Measurements from ENCODE around the gene FRMD3.

DNA sequence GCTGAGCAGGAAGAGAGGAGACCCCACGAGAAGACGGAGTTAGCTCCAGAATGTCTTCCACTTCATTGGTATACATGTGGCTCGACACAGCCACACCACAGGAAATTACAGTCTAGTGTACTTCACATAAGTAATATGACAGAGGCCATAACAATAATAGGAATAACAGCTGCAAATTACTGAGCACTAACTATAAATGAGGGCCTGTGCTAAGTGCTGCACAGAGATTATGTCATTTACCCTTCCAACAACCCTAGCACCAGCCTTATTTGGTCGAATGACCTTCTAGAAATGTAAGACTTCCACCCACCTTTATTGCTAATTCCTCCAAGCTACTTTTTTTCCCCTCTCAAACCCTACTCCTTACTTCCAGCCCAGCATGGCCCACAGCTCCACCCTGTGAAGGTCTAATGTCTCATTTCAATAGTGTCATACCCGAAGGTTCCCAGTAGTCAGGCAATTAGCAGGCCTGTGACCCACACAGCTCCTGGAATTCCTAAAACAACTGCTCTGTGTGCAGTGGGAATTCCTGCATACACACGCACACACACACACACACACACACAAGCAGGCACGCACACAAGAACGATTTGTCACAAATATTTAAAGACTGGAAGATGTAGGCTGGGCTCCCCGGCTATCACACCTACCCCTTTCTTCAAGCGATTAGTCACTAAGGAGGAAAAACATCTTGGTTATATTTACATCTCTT is 134.5 kb downstream of the FRMD3 start:
- no peak for TF ChIP-seq CTCF (IDR thresholded peaks at IDR 0.05 in 8 of 11, conservative IDR thresholded peaks at IDR 0.05 in 3 of 11)
- no peak for TF ChIP-seq POLR2AphosphoS5 (IDR thresholded peaks at IDR 0.05)
